ENCODE results near the gene KIF15.
"Not testable (repeated sequence)": the region's sequence is repeated elsewhere in the genome, so short reads cannot be mapped to it uniquely, and the experiment has no call there.

DNA sequence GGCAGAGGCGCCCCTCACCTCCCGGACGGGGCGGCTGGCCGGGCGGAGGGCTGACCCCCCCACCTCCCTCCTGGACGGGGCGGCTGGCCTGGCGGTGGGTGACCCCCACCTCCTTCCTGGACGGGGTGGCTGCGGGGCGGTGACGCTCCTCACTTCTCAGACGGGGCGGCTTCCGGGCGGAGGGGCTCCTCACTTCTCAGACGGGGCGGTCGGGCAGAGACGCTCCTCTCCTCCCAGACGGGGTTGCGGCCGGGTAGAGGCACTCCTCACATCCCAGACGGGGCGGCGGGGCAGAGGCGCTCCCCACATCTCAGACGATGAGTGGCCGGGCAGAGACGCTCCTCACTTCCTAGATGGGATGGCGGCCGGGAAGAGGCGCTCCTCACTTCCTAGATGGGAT lies 59.6 kb downstream of the KIF15 start:
- TF ChIP-seq, protein P1, sequence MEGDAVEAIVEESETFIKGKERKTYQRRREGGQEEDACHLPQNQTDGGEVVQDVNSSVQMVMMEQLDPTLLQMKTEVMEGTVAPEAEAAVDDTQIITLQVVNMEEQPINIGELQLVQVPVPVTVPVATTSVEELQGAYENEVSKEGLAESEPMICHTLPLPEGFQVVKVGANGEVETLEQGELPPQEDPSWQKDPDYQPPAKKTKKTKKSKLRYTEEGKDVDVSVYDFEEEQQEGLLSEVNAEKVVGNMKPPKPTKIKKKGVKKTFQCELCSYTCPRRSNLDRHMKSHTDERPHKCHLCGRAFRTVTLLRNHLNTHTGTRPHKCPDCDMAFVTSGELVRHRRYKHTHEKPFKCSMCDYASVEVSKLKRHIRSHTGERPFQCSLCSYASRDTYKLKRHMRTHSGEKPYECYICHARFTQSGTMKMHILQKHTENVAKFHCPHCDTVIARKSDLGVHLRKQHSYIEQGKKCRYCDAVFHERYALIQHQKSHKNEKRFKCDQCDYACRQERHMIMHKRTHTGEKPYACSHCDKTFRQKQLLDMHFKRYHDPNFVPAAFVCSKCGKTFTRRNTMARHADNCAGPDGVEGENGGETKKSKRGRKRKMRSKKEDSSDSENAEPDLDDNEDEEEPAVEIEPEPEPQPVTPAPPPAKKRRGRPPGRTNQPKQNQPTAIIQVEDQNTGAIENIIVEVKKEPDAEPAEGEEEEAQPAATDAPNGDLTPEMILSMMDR (optimal IDR thresholded peaks at IDR 0.05 in 1 of 3, IDR thresholded peaks at IDR 0.05 in 1 of 3, conservative IDR thresholded peaks at IDR 0.05 in 1 of 3; ENCODE audit: extremely low read depth in 1 of 3, insufficient read depth in 2 of 3, low read length in 3 of 3), result not testable (repeated sequence)
- not testable (repeated sequence) for TF ChIP-seq EZH2 (IDR thresholded peaks at IDR 0.05; ENCODE audit: low read length)
